Endothelial cell of umbilical vein (primary cell): Measurements from ENCODE around the gene ABLIM2.

Source experiments
- POLR2AphosphoS5 ChIP-seq: IDR thresholded peaks from 2 replicates; pipeline ENCODE4 v1.6.1; 2012; ENCODE audit warnings: low read depth, mild to moderate bottlenecking, control low read depth, low read length, moderate library complexity; ENCODE audit not compliant: insufficient read depth
- TF ChIP-seq, protein P1 (sequence below), 2 donors: IDR thresholded peaks; 1 replicate in 1 of 2; 2 replicates in 1 of 2; pipeline ENCODE4 v1.5.1; 2011; ENCODE audit warnings: low read length in 2 of 2, mild to moderate bottlenecking in 2 of 2, moderate library complexity in 2 of 2, control low read depth in 1 of 2, inconsistent platforms in 1 of 2, low read depth in 1 of 2; ENCODE audit not compliant: insufficient read depth in 1 of 2; ENCODE audit errors: extremely low read depth in 1 of 2

- TF ChIP-seq, protein P1, sequence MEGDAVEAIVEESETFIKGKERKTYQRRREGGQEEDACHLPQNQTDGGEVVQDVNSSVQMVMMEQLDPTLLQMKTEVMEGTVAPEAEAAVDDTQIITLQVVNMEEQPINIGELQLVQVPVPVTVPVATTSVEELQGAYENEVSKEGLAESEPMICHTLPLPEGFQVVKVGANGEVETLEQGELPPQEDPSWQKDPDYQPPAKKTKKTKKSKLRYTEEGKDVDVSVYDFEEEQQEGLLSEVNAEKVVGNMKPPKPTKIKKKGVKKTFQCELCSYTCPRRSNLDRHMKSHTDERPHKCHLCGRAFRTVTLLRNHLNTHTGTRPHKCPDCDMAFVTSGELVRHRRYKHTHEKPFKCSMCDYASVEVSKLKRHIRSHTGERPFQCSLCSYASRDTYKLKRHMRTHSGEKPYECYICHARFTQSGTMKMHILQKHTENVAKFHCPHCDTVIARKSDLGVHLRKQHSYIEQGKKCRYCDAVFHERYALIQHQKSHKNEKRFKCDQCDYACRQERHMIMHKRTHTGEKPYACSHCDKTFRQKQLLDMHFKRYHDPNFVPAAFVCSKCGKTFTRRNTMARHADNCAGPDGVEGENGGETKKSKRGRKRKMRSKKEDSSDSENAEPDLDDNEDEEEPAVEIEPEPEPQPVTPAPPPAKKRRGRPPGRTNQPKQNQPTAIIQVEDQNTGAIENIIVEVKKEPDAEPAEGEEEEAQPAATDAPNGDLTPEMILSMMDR (IDR thresholded peaks at IDR 0.05; ENCODE audit: extremely low read depth in 1 of 2, insufficient read depth in 1 of 2, low read depth in 1 of 2, low read length in 2 of 2): no peak
- no peak for TF ChIP-seq POLR2AphosphoS5
Observed at GRCh38 chr4:8069102-8069752, 89.4 kb downstream of the ABLIM2 start.
